Suprapubic skin (tissue), 4 donors: Measurements from ENCODE around the gene KCP.

ENCODE experiments used
- CTCF ChIP-seq, 2 donors: fragments of 200-600 bp in 1 of 2; fragments of 450-650 bp in 1 of 2; sonication (generic) in 1 of 2; IDR thresholded peaks; one replicate each; pipeline ENCODE4 v1.5.1; 2016 to 2019; ENCODE audit warnings: antibody characterized with exemption in 2 of 2, mild to moderate bottlenecking in 1 of 2, moderate library complexity in 1 of 2
- POLR2A ChIP-seq, 2 donors: fragments of 450-650 bp; IDR thresholded peaks; one replicate each; pipeline ENCODE4 v1.6.1; 2017; ENCODE audit warnings: antibody characterized with exemption in 2 of 2, mild to moderate bottlenecking in 2 of 2, moderate library complexity in 2 of 2
- POLR2AphosphoS5 ChIP-seq, 3 donors: sonication (generic); formaldehyde crosslinking; IDR thresholded peaks; one replicate each; pipeline ENCODE4 v1.6.1; 2017; ENCODE audit warnings: antibody characterized with exemption in 3 of 3

DNA sequence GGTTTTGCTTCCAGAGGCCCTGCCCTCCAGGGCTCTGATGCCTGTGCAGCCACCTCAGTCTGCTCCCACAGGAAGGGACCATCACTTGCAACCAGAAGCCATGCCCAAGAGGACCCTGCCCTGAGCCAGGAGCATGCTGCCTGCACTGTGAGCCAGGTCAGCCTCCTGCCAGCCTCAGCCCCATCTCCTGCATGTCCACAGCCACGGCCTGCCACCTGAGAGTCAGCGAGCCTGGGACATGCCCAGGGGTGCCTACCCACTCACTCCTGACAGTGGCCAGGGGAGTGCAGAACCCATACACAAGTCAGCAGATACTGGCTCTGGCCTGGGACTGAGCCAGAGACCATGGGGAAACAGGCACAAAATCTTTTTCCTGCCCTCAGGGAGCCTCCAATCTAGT lies 6.6 kb upstream of the KCP start:
- TF ChIP-seq CTCF (IDR thresholded peaks at IDR 0.05) (no peak), POLR2A (IDR thresholded peaks at IDR 0.05) (no peak), POLR2AphosphoS5 (IDR thresholded peaks at IDR 0.05) (no peak)
